H9 (cell line): ENCODE data around the gene TRAF5. TPM values are rescaled to one million over a fixed set of nuclear protein-coding genes. Genes with fewer than 3 reads are reported as not detected.

Experiments
- DNase-seq: peaks from one replicate; pipeline ENCODE4 v3.0.0-alpha.2; 2017
- H2AFZ ChIP-seq: one replicate; pipeline ENCODE4 v1.6.1; 2013; ENCODE audit warnings: mild to moderate bottlenecking, low read length, control low read depth, moderate library complexity
- H2AK5ac ChIP-seq: 2 replicates; pipeline ENCODE4 v1.6.1; 2013; ENCODE audit warnings: low read length, control low read depth, mixed read lengths; ENCODE audit not compliant: insufficient read length
- H2BK120ac ChIP-seq: one replicate; pipeline ENCODE4 v1.6.1; 2013; ENCODE audit warnings: low read depth, mild to moderate bottlenecking, low read length, control low read depth, inconsistent platforms; ENCODE audit not compliant: poor library complexity, severe bottlenecking
- H2BK12ac ChIP-seq: 2 replicates; pipeline ENCODE4 v1.6.1; 2013; ENCODE audit warnings: low read length, control low read depth, mixed read lengths, low read depth; ENCODE audit not compliant: insufficient read length
- H2BK15ac ChIP-seq: 2 replicates; pipeline ENCODE4 v1.6.1; 2013; ENCODE audit warnings: low read depth, low read length, control low read depth
- H2BK20ac ChIP-seq: one replicate; pipeline ENCODE4 v1.6.1; 2013; ENCODE audit warnings: low read depth, mild to moderate bottlenecking, low read length, control low read depth, inconsistent platforms; ENCODE audit not compliant: poor library complexity, severe bottlenecking
- H2BK5ac ChIP-seq: 2 replicates; pipeline ENCODE4 v1.6.1; 2013; ENCODE audit warnings: low read length, control low read depth, mixed read lengths; ENCODE audit not compliant: insufficient read length
- H3K14ac ChIP-seq: 2 replicates; pipeline ENCODE4 v1.6.1; 2013; ENCODE audit warnings: low read length, control low read depth; ENCODE audit not compliant: insufficient read depth
- H3K18ac ChIP-seq: 2 replicates; pipeline ENCODE4 v1.6.1; 2013; ENCODE audit warnings: low read depth, mild to moderate bottlenecking, mixed read lengths, low read length, control low read depth; ENCODE audit not compliant: insufficient read length
- H3K23ac ChIP-seq: 2 replicates; pipeline ENCODE4 v1.6.1; 2013; ENCODE audit warnings: low read length, control low read depth, mixed read lengths, low read depth; ENCODE audit not compliant: insufficient read length
- H3K23me2 ChIP-seq: 2 replicates; pipeline ENCODE4 v1.6.1; 2013; ENCODE audit warnings: low read depth, mild to moderate bottlenecking, mixed read lengths, low read length, control low read depth; ENCODE audit not compliant: insufficient read length, poor library complexity, severe bottlenecking
- H3K27ac ChIP-seq: 2 replicates; pipeline ENCODE4 v1.5.1; 2013; ENCODE audit warnings: low read length, control low read depth, mixed read lengths, low read depth; ENCODE audit not compliant: insufficient read length
- H3K27me3 ChIP-seq: 2 replicates; pipeline ENCODE4 v1.6.1; 2013; ENCODE audit warnings: low read length, control low read depth, inconsistent platforms; ENCODE audit not compliant: insufficient read depth
- H3K4ac ChIP-seq: 2 replicates; pipeline ENCODE4 v1.6.1; 2013; ENCODE audit warnings: low read depth, mild to moderate bottlenecking, control low read depth, inconsistent platforms, low read length, moderate library complexity
- H3K4me1 ChIP-seq: 2 replicates; pipeline ENCODE4 v1.6.1; 2013; ENCODE audit warnings: low read length, control low read depth, inconsistent platforms; ENCODE audit not compliant: insufficient read depth
- H3K4me2 ChIP-seq: 2 replicates; pipeline ENCODE4 v1.6.1; 2013; ENCODE audit warnings: low read length, control low read depth, mixed read lengths; ENCODE audit not compliant: insufficient read length, insufficient read depth
- H3K56ac ChIP-seq: 2 replicates; pipeline ENCODE4 v1.6.1; 2013; ENCODE audit warnings: low read depth, mild to moderate bottlenecking, mixed read lengths, low read length, control low read depth; ENCODE audit not compliant: insufficient read length
- H3K79me1 ChIP-seq: 2 replicates; pipeline ENCODE4 v1.6.1; 2013; ENCODE audit warnings: low read depth, mild to moderate bottlenecking, moderate library complexity, low read length, control low read depth, inconsistent platforms; ENCODE audit not compliant: insufficient read depth, poor library complexity, severe bottlenecking
- H3K79me2 ChIP-seq: 2 replicates; pipeline ENCODE4 v1.6.1; 2013; ENCODE audit warnings: low read length, control low read depth, inconsistent platforms; ENCODE audit not compliant: insufficient read depth
- H3K9ac ChIP-seq: 2 replicates; pipeline ENCODE4 v1.6.1; 2013; ENCODE audit warnings: low read length, control low read depth, mixed read lengths; ENCODE audit not compliant: insufficient read length; ENCODE audit errors: extremely low read depth
- H3K9me3 ChIP-seq: one replicate; pipeline ENCODE4 v1.6.1; 2013; ENCODE audit warnings: low read depth, low read length, inconsistent platforms; ENCODE audit not compliant: control insufficient read depth
- H3T11ph ChIP-seq: one replicate; pipeline ENCODE4 v1.6.1; 2013; ENCODE audit warnings: mild to moderate bottlenecking, low read length, control low read depth, inconsistent platforms
- H4K20me1 ChIP-seq: one replicate; pipeline ENCODE4 v1.6.1; 2013; ENCODE audit not compliant: control insufficient read depth, insufficient read length, insufficient read depth
- H4K5ac ChIP-seq: 2 replicates; pipeline ENCODE4 v1.6.1; 2013; ENCODE audit warnings: low read depth, mild to moderate bottlenecking, mixed read lengths, low read length, control low read depth; ENCODE audit not compliant: insufficient read length
- H4K8ac ChIP-seq: replicated peaks from 2 replicates; pipeline ENCODE4 v1.6.1; 2013; ENCODE audit warnings: low read length, control low read depth, mixed read lengths, low read depth; ENCODE audit not compliant: insufficient read length
- H4K91ac ChIP-seq: 2 replicates; pipeline ENCODE4 v1.6.1; 2013; ENCODE audit warnings: low read depth, mild to moderate bottlenecking, moderate library complexity, mixed read lengths, low read length, control low read depth; ENCODE audit not compliant: insufficient read length
- H3K27ac Mint-ChIP-seq, 3 experiments: 2 replicates in 2 of 3; 3 replicates in 1 of 3; pipeline ENCODE4 v1.8.0; 2020 to 2021; ENCODE audit warnings: mixed read lengths in 3 of 3, mild to moderate bottlenecking in 1 of 3, moderate library complexity in 1 of 3
- H3K27me3 Mint-ChIP-seq: 2 replicates; pipeline ENCODE4 v1.8.0; 2021; ENCODE audit warnings: low read depth, mild to moderate bottlenecking, moderate library complexity, mixed read lengths
- H3K36me3 Mint-ChIP-seq, 3 experiments: 2 replicates in 2 of 3; 3 replicates in 1 of 3; pipeline ENCODE4 v1.8.0; 2020 to 2021; ENCODE audit warnings: low read depth in 3 of 3, mixed read lengths in 3 of 3; ENCODE audit not compliant: insufficient read depth in 1 of 3
- H3K4me1 Mint-ChIP-seq, 2 experiments: 2 replicates each; pipeline ENCODE4 v1.8.0; 2020; ENCODE audit warnings: mixed read lengths in 2 of 2
- H3K4me3 Mint-ChIP-seq, 2 experiments: 2 replicates in 1 of 2; 3 replicates in 1 of 2; pipeline ENCODE4 v1.8.0; 2020 to 2021; ENCODE audit warnings: mild to moderate bottlenecking in 2 of 2, mixed read lengths in 2 of 2, moderate library complexity in 1 of 2
- H3K9me3 Mint-ChIP-seq, 2 experiments: 2 replicates in 1 of 2; 3 replicates in 1 of 2; pipeline ENCODE4 v1.8.0; 2020; ENCODE audit warnings: mild to moderate bottlenecking in 2 of 2, mixed read lengths in 2 of 2, moderate library complexity in 1 of 2
- CTCF ChIP-seq: fragments of 200-600 bp; sonication (generic); conservative IDR thresholded peaks from 3 replicates; pipeline ENCODE4 v1.8.0; 2021; ENCODE audit warnings: antibody characterized with exemption, mild to moderate bottlenecking
- WGBS: extraction: QIAGEN DNeasy Blood & Tissue Kit; methylation state at CpG from one replicate; pipeline ENCODE4 v1.1.7; 2013; ENCODE audit warnings: missing lambda C conversion rate, low lambda C conversion rate, mixed read lengths; ENCODE audit not compliant: insufficient read length; ENCODE audit errors: extremely low coverage; 5-methylcytosine and 5-hydroxymethylcytosine counted together
- total RNA-seq: library from RNA; stranded (reverse); gene quantifications from 2 replicates; pipeline ENCODE4 v1.2.1, GENCODE V29; 2021

The TRAF5 gene
- total RNA-seq, 1 experiment from 2014 or later, result 19.1 TPM

- Histone ChIP-seq H3K9me3 (no peaks in the 10 kb centered on the region), H2AFZ (no peak overlapping the region), H3K9ac (no peak overlapping the region), H2BK20ac (no peak overlapping the region), H2AK5ac (no peak overlapping the region), H3T11ph (no peak overlapping the region), H3K4me2 (no peak overlapping the region), H4K91ac (no peak overlapping the region), H2BK120ac (no peak overlapping the region), H3K79me2 (no peaks in the 10 kb centered on the region), H2BK5ac (no peak overlapping the region), H3K27me3 (no peaks in the 10 kb centered on the region), H2BK15ac (no peak overlapping the region), H4K20me1 (no peaks in the 10 kb centered on the region), H3K14ac (no peak overlapping the region), H3K4ac (no peak overlapping the region), H3K27ac (no peak overlapping the region), H2BK12ac (no peak overlapping the region), H3K23ac (no peak overlapping the region), H4K8ac (no peak overlapping the region), H3K4me1 (peaks cover 3% of the 10 kb centered on the region; the same call in 1 of the 2 replicates), H3K79me1 (no peaks in the 10 kb centered on the region), H4K5ac (no peak overlapping the region), H3K23me2 (no peaks in the 10 kb centered on the region), H3K56ac (no peak overlapping the region), H3K18ac (no peak overlapping the region)
- WGBS, result no CpG with 5 or more reads among the region's 4 CpGs
- Mint-ChIP-seq H3K4me3 (no peak overlapping the region; a peak in 1 of 5 replicates), H3K36me3 (peaks cover 0 to 9% (median 6%) of the 10 kb centered on the region in 3 experiments; a peak in 3 of 7 replicates), H3K27ac (peak overlapping the region in 2 of 3 experiments; percentile 9 to 95; a peak in 3 of 7 replicates), H3K9me3 (no peaks in the 10 kb centered on the region), H3K27me3 (no peaks in the 10 kb centered on the region), H3K4me1 (peaks cover 41 to 46% of the 10 kb centered on the region in 2 experiments)
- DNase-seq, result no peak
- no peak for TF ChIP-seq CTCF
Observed at GRCh38 chr1:211376807-211377470, 50.3 kb downstream of the TRAF5 start.
